HepG2 (cell line): ENCODE data around the gene ADAM15. TPM values are rescaled to one million over a fixed set of nuclear protein-coding genes. Genes with fewer than 3 reads are reported as not detected.

ENCODE experiments used
- BCL6 ChIP-seq: IDR thresholded peaks from 2 replicates; pipeline ENCODE4 v1.6.1; 2016; ENCODE audit warnings: missing genetic modification reagents, missing compliant biosample characterization
- CEBPB ChIP-seq: IDR thresholded peaks from 2 replicates; pipeline ENCODE4 v1.6.1; 2011; ENCODE audit warnings: low read depth, low read length, improper control_type of control experiment, borderline replicate concordance
- DNMT3B ChIP-seq: conservative IDR thresholded peaks from 2 replicates; pipeline ENCODE4 v1.6.1; 2016; ENCODE audit warnings: missing biosample characterization, control low read depth
- GATAD2A ChIP-seq: IDR thresholded peaks from 2 replicates; pipeline ENCODE4 v1.6.1; 2016
- HNRNPK ChIP-seq: fragments of 200-400 bp; formaldehyde crosslinking; IDR thresholded peaks from 2 replicates; pipeline ENCODE4 v1.6.1; 2018; ENCODE audit warnings: low read length, low read depth, moderate library complexity, mild to moderate bottlenecking; ENCODE audit not compliant: poor library complexity, severe bottlenecking
- MED1 ChIP-seq: sonication (generic); formaldehyde crosslinking; IDR thresholded peaks from 2 replicates; pipeline ENCODE4 v1.4.0; 2020; ENCODE audit warnings: missing genetic modification reagents
- NCOA1 ChIP-seq: sonication (generic); formaldehyde crosslinking; IDR thresholded peaks from 2 replicates; pipeline ENCODE4 v1.9.0; 2021; ENCODE audit warnings: missing genetic modification reagents
- NPAS2 ChIP-seq: sonication (generic); formaldehyde crosslinking; IDR thresholded peaks from 2 replicates; pipeline ENCODE4 v1.8.0; 2022; ENCODE audit warnings: mild to moderate bottlenecking, missing genetic modification reagents, borderline replicate concordance
- NR2C2 ChIP-seq: sonication (generic); formaldehyde crosslinking; IDR thresholded peaks from 2 replicates; pipeline ENCODE4 v1.4.0; 2020; ENCODE audit warnings: missing genetic modification reagents, mild to moderate bottlenecking, moderate library complexity, borderline replicate concordance
- SALL1 ChIP-seq: sonication (generic); formaldehyde crosslinking; IDR thresholded peaks from 2 replicates; pipeline ENCODE4 v1.8.0; 2022; ENCODE audit warnings: mild to moderate bottlenecking, missing genetic modification reagents
- SKI ChIP-seq: fragments of 450-650 bp; IDR thresholded peaks from one replicate; pipeline ENCODE4 v1.6.1; 2018; ENCODE audit warnings: mild to moderate bottlenecking; ENCODE audit not compliant: partially characterized antibody
- THAP11 ChIP-seq: IDR thresholded peaks from 2 replicates; pipeline ENCODE4 v1.6.1; 2016; ENCODE audit warnings: missing biosample characterization, missing genetic modification reagents
- XBP1 ChIP-seq: sonication (generic); formaldehyde crosslinking; IDR thresholded peaks from 2 replicates; pipeline ENCODE4 v1.5.0; 2020; ENCODE audit warnings: missing genetic modification reagents
- ZFP1 ChIP-seq: IDR thresholded peaks from 2 replicates; pipeline ENCODE4 v1.6.1; 2016
- ZNF205 ChIP-seq: IDR thresholded peaks from 2 replicates; pipeline ENCODE4 v1.6.1; 2018; ENCODE audit warnings: missing biosample characterization, missing genetic modification reagents
- ZSCAN12 ChIP-seq: sonication (generic); formaldehyde crosslinking; IDR thresholded peaks from 2 replicates; pipeline ENCODE4 v1.9.0; 2021; ENCODE audit warnings: mild to moderate bottlenecking, missing genetic modification reagents
- ZSCAN20 ChIP-seq: sonication (generic); formaldehyde crosslinking; IDR thresholded peaks from 2 replicates; pipeline ENCODE4 v1.4.0; 2020; ENCODE audit warnings: missing genetic modification reagents, mild to moderate bottlenecking, borderline replicate concordance
- ZSCAN29 ChIP-seq: sonication (generic); formaldehyde crosslinking; conservative IDR thresholded peaks from 2 replicates; pipeline ENCODE4 v1.4.0; 2020; ENCODE audit warnings: mild to moderate bottlenecking, missing genetic modification reagents
- polyA plus RNA-seq, 8 experiments: library from polyadenylated mRNA; depleted of rRNA in 3 of 8; stranded (reverse) in 7 of 8; unstranded in 1 of 8; fragments of >200 nt; fragmentation: Illumina TruSeq in 4 of 8; extraction: Trizol in 4 of 8; gene quantifications; 2 replicates each; pipeline versions ENCODE4 v1.2.1 to v1.2.3, GENCODE V29; 2011 to 2016; ENCODE audit warnings: low read depth in 4 of 8, missing spikeins in 1 of 8, mixed read lengths in 1 of 8; ENCODE audit not compliant: insufficient read depth in 1 of 8
- total RNA-seq, 5 experiments: library from RNA; depleted of rRNA; stranded (reverse); fragments of >200 nt; fragmentation: Illumina TruSeq; extraction: Trizol; gene quantifications; 2 replicates each; pipeline ENCODE4 v1.2.3, GENCODE V29; 2016; ENCODE audit warnings: low read depth in 1 of 5
- TF ChIP-seq, protein P1 (sequence below): sonication (generic); formaldehyde crosslinking; IDR thresholded peaks from 2 replicates; pipeline ENCODE4 v1.9.0; 2021; ENCODE audit warnings: missing genetic modification reagents, borderline replicate concordance
- TF ChIP-seq, protein P2 (sequence below): IDR thresholded peaks from 2 replicates; pipeline ENCODE4 v1.4.0; 2020; ENCODE audit warnings: mild to moderate bottlenecking, missing genetic modification reagents
- TF ChIP-seq, protein P3 (sequence below): sonication (generic); formaldehyde crosslinking; conservative IDR thresholded peaks from 2 replicates; pipeline ENCODE4 v1.8.1; 2023; ENCODE audit warnings: missing genetic modification reagents

Gene ADAM15
- total and polyA plus RNA-seq, 2 of the 13 experiments (the other 11 are each of a cell fraction or from before 2014, with no cell fraction given), result 17.9 to 25.6 TPM

DNA sequence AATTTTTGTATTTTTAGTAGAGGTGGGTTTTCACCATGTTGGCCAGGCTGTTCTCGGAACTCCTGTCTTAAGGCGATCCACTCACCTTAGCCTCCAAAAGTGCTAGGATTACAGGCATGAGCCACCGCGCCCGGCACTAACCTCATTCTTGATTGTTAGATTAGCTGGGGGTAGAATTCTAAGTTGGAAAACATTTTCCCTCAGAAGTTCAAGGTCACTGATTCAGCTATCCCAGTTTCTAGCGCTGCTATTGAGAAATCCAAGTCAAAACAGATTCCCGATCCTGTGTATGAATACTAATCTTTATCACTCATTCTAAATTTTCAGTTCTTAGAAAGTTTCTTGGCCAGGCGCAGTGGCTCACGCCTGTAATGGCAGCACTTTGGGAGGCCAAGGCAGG lies 52.2 kb downstream of the ADAM15 start (continued):
- TF ChIP-seq, protein P1, sequence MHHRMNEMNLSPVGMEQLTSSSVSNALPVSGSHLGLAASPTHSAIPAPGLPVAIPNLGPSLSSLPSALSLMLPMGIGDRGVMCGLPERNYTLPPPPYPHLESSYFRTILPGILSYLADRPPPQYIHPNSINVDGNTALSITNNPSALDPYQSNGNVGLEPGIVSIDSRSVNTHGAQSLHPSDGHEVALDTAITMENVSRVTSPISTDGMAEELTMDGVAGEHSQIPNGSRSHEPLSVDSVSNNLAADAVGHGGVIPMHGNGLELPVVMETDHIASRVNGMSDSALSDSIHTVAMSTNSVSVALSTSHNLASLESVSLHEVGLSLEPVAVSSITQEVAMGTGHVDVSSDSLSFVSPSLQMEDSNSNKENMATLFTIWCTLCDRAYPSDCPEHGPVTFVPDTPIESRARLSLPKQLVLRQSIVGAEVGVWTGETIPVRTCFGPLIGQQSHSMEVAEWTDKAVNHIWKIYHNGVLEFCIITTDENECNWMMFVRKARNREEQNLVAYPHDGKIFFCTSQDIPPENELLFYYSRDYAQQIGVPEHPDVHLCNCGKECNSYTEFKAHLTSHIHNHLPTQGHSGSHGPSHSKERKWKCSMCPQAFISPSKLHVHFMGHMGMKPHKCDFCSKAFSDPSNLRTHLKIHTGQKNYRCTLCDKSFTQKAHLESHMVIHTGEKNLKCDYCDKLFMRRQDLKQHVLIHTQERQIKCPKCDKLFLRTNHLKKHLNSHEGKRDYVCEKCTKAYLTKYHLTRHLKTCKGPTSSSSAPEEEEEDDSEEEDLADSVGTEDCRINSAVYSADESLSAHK (CRISPR knock-in tag), result no peak
- peak; percentile 54; the same call in 1 of the 2 replicates for TF ChIP-seq CEBPB
- no peak for TF ChIP-seq THAP11 (CRISPR knock-in tag)
- peak; percentile 44 for TF ChIP-seq SKI
- TF ChIP-seq DNMT3B, result no peak
- TF ChIP-seq, protein P2, sequence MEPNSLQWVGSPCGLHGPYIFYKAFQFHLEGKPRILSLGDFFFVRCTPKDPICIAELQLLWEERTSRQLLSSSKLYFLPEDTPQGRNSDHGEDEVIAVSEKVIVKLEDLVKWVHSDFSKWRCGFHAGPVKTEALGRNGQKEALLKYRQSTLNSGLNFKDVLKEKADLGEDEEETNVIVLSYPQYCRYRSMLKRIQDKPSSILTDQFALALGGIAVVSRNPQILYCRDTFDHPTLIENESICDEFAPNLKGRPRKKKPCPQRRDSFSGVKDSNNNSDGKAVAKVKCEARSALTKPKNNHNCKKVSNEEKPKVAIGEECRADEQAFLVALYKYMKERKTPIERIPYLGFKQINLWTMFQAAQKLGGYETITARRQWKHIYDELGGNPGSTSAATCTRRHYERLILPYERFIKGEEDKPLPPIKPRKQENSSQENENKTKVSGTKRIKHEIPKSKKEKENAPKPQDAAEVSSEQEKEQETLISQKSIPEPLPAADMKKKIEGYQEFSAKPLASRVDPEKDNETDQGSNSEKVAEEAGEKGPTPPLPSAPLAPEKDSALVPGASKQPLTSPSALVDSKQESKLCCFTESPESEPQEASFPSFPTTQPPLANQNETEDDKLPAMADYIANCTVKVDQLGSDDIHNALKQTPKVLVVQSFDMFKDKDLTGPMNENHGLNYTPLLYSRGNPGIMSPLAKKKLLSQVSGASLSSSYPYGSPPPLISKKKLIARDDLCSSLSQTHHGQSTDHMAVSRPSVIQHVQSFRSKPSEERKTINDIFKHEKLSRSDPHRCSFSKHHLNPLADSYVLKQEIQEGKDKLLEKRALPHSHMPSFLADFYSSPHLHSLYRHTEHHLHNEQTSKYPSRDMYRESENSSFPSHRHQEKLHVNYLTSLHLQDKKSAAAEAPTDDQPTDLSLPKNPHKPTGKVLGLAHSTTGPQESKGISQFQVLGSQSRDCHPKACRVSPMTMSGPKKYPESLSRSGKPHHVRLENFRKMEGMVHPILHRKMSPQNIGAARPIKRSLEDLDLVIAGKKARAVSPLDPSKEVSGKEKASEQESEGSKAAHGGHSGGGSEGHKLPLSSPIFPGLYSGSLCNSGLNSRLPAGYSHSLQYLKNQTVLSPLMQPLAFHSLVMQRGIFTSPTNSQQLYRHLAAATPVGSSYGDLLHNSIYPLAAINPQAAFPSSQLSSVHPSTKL (CRISPR knock-in tag), result peak; percentile 43; the same call in 1 of the 2 replicates
- no peak for TF ChIP-seq HNRNPK
- peak; percentile 41; the same call in 1 of the 2 replicates for TF ChIP-seq MED1 (CRISPR knock-in tag)
- 0 out of 2 replicates have a peak, but pooled peaks have one; percentile 21 for TF ChIP-seq GATAD2A (CRISPR knock-in tag)
- no peak for TF ChIP-seq NPAS2 (CRISPR knock-in tag)
- TF ChIP-seq ZNF205 (CRISPR knock-in tag), result no peak
- no peak for TF ChIP-seq ZSCAN29 (CRISPR knock-in tag)
- peak; percentile 98 for TF ChIP-seq ZFP1 (CRISPR knock-in tag)
- no peak for TF ChIP-seq XBP1 (CRISPR knock-in tag)
- TF ChIP-seq NCOA1, result no peak
- peak; percentile 78 for TF ChIP-seq BCL6 (CRISPR knock-in tag)
- 0 out of 2 replicates have a peak, but pooled peaks have one; percentile 11 for TF ChIP-seq SALL1 (CRISPR knock-in tag)
- TF ChIP-seq, protein P3, sequence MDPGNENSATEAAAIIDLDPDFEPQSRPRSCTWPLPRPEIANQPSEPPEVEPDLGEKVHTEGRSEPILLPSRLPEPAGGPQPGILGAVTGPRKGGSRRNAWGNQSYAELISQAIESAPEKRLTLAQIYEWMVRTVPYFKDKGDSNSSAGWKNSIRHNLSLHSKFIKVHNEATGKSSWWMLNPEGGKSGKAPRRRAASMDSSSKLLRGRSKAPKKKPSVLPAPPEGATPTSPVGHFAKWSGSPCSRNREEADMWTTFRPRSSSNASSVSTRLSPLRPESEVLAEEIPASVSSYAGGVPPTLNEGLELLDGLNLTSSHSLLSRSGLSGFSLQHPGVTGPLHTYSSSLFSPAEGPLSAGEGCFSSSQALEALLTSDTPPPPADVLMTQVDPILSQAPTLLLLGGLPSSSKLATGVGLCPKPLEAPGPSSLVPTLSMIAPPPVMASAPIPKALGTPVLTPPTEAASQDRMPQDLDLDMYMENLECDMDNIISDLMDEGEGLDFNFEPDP (CRISPR knock-in tag), result no peak
- no peak for TF ChIP-seq ZSCAN20
- 0 out of 2 replicates have a peak, but pooled peaks have one; percentile 19 for TF ChIP-seq NR2C2 (CRISPR knock-in tag)
- no peak for TF ChIP-seq ZSCAN12 (CRISPR knock-in tag)
